ENCODE measurements around the gene TWSG1. TPM values are rescaled to one million over a fixed set of nuclear protein-coding genes. Genes with fewer than 3 reads are reported as not detected.

TWSG1 gene
- total RNA-seq, 1 donor from 2014 or later, result 60.2 TPM

DNA sequence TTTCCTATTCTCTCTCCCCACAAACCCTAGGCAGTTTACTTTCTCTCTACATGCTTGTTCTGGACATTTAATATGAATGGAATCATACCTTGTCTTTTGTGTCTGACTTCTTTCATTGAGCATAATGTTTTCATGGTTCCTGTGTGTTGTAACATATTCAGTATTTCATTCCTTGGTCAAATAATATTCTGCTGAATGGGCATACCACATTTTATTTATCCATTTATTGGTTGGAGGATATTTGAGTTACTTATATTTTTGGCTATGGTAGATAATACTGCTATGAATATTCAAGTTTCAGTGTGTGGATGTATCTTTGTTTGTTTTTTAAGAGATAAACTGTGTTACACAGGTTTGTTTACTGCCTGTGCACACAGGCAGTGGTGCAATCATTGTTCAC is 9.0 kb downstream of the TWSG1 start:
- H3K4me3 Mint-ChIP-seq, result no peak overlapping the region
- TF ChIP-seq CTCF (IDR thresholded peaks at IDR 0.05; ENCODE audit: unreplicated experiment), result no peak
- H3K4me1 Mint-ChIP-seq, result peaks cover 9% of the 10 kb centered on the region
- H3K27me3 Mint-ChIP-seq (ENCODE audit: low read depth), result no peaks in the 10 kb centered on the region
- H3K27ac Mint-ChIP-seq, result no peak overlapping the region
- DNase-seq (ENCODE audit: low spot score in 2 of 2, unreplicated experiment in 2 of 2), result no peak
- H3K9me3 Mint-ChIP-seq, result peaks cover 12% of the 10 kb centered on the region
- peaks cover 38% of the 10 kb centered on the region for H3K36me3 Mint-ChIP-seq

DNA sequence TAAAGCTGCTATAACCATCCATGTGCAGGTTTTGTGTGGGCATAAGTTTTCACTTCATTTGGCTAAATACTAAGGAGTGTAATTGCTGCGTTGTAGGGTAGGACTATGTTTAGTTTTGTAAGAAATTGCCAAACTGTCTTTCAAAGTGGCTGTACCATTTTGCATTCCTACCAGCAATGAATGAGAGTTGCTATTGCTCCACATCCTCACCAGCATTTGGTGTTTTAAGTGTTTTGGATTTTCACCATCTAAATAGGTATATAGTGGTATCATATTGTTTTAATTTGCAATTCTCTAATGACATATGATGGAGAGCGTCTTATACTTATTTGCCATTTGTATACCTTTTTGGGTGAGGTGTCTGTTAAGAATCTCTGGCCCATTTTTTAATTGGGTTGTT is 12.2 kb downstream of the TWSG1 start:
- no peaks in the 10 kb centered on the region for H3K27me3 Mint-ChIP-seq (ENCODE audit: low read depth)
- no peak overlapping the region for H3K4me3 Mint-ChIP-seq
- H3K27ac Mint-ChIP-seq, result no peak overlapping the region
- peaks cover 11% of the 10 kb centered on the region for H3K4me1 Mint-ChIP-seq
- H3K36me3 Mint-ChIP-seq, result peaks cover 28% of the 10 kb centered on the region
- no peak for TF ChIP-seq CTCF (IDR thresholded peaks at IDR 0.05; ENCODE audit: unreplicated experiment)
- DNase-seq (ENCODE audit: low spot score in 2 of 2, unreplicated experiment in 2 of 2), result no peak
- H3K9me3 Mint-ChIP-seq, result peaks cover 12% of the 10 kb centered on the region

GRCh38 chr18:9348079-9348671 is 13.6 kb downstream of the TWSG1 start:
- Mint-ChIP-seq H3K27ac (peak overlapping the region; percentile 79), H3K36me3 (peaks cover 20% of the 10 kb centered on the region), H3K4me1 (peaks cover 11% of the 10 kb centered on the region), H3K9me3 (peaks cover 12% of the 10 kb centered on the region), H3K4me3 (no peak overlapping the region), H3K27me3 (ENCODE audit: low read depth) (no peaks in the 10 kb centered on the region)
- DNase-seq (ENCODE audit: low spot score in 2 of 2, unreplicated experiment in 2 of 2), result no peak
- no peak for TF ChIP-seq CTCF (IDR thresholded peaks at IDR 0.05; ENCODE audit: unreplicated experiment)

GRCh38 chr18:9348766-9349165 is 14.2 kb downstream of the TWSG1 start:
- TF ChIP-seq CTCF (IDR thresholded peaks at IDR 0.05; ENCODE audit: unreplicated experiment), result no peak
- DNase-seq (ENCODE audit: low spot score in 2 of 2, unreplicated experiment in 2 of 2), result no peak
- no peaks in the 10 kb centered on the region for H3K27me3 Mint-ChIP-seq (ENCODE audit: low read depth)
- H3K9me3 Mint-ChIP-seq, result peaks cover 7% of the 10 kb centered on the region
- peaks cover 15% of the 10 kb centered on the region for H3K36me3 Mint-ChIP-seq
- peak overlapping the region; percentile 36 for H3K27ac Mint-ChIP-seq
- H3K4me3 Mint-ChIP-seq, result no peak overlapping the region
- peaks cover 11% of the 10 kb centered on the region for H3K4me1 Mint-ChIP-seq

DNA sequence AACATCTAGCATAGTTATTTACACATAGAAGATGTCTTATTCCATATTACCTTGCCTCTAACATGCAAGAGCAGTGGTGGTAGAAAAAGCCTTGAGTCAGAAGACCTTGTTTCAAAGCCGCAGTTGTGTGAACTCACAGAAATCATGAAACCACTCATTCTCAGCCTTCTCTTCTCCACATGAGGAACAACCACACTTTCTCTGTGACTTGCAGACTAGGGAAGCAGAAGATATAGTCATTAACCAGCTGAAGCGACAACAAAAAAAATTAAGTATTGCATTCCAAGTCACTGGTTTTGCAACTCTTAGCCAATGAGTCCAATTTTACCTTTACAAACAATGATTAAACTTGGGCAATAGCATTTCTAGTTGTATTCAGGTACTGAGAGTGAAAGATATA is 19.0 kb downstream of the TWSG1 start:
- peaks cover 18% of the 10 kb centered on the region for H3K4me1 Mint-ChIP-seq
- no peaks in the 10 kb centered on the region for H3K36me3 Mint-ChIP-seq
- H3K9me3 Mint-ChIP-seq, result no peaks in the 10 kb centered on the region
- H3K27me3 Mint-ChIP-seq (ENCODE audit: low read depth), result no peaks in the 10 kb centered on the region
- TF ChIP-seq CTCF (IDR thresholded peaks at IDR 0.05; ENCODE audit: unreplicated experiment), result no peak
- H3K27ac Mint-ChIP-seq, result no peak overlapping the region
- H3K4me3 Mint-ChIP-seq, result no peak overlapping the region
- no peak for DNase-seq (ENCODE audit: low spot score in 2 of 2, unreplicated experiment in 2 of 2)

DNA sequence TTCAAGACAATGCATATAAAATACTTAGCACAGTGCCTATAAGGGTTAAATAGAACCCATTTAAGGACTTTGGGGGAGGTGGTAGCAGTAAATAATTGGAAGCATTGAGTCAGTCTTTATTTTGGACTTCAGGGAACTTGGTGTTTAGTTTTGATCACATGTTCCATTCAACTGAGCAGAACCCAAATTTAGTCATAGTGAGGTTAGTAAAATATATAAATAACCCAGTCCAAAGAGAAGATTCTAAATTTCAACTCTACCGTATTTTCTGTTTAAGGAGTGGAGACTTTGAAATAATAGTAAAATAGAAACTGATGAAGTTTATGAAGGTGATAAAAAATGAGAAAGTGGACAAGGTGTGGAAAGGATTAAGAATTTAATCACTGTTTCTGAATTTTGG is 19.7 kb downstream of the TWSG1 start:
- Mint-ChIP-seq H3K4me1 (peaks cover 15% of the 10 kb centered on the region), H3K9me3 (no peaks in the 10 kb centered on the region), H3K27ac (no peak overlapping the region), H3K27me3 (ENCODE audit: low read depth) (no peaks in the 10 kb centered on the region), H3K36me3 (no peaks in the 10 kb centered on the region), H3K4me3 (no peak overlapping the region)
- DNase-seq (ENCODE audit: low spot score in 2 of 2, unreplicated experiment in 2 of 2), result no peak
- TF ChIP-seq CTCF (IDR thresholded peaks at IDR 0.05; ENCODE audit: unreplicated experiment), result no peak

Measured in mesothelial cell of epicardium (in vitro differentiated cells).